GM18507 (cell line): Measurements from ENCODE around the gene PAN3.
"Not testable (repeated sequence)": the region's sequence is repeated elsewhere in the genome, so short reads cannot be mapped to it uniquely, and the experiment has no call there.

Experiments
- DNase-seq: peaks from one replicate; pipeline ENCODE4 v3.0.0; 2011; ENCODE audit warnings: low read depth; ENCODE audit not compliant: insufficient read length; ENCODE audit errors: extremely low spot score
- FAIRE-seq: peaks from 2 replicates; lab custom pipeline; 2011; peaks lifted over from hg19 to GRCh38; lab: Jason Lieb, UNC

The PAN3 gene

GRCh38 chr13:28129911-28130693 is 8.2 kb upstream of the PAN3 start:
- DNase-seq = no peak
- FAIRE-seq = no peak

GRCh38 chr13:28131646-28132045 is 6.7 kb upstream of the PAN3 start:
- FAIRE-seq (no peak), DNase-seq (no peak)

- peak; percentile 64 for FAIRE-seq
- no peak for DNase-seq
Observed at GRCh38 chr13:28136916-28137315, 1.4 kb upstream of the PAN3 start.

- DNase-seq (no peak), FAIRE-seq (no peak)
Observed at GRCh38 chr13:28137596-28137995, 749 bp upstream of the PAN3 start.

DNA sequence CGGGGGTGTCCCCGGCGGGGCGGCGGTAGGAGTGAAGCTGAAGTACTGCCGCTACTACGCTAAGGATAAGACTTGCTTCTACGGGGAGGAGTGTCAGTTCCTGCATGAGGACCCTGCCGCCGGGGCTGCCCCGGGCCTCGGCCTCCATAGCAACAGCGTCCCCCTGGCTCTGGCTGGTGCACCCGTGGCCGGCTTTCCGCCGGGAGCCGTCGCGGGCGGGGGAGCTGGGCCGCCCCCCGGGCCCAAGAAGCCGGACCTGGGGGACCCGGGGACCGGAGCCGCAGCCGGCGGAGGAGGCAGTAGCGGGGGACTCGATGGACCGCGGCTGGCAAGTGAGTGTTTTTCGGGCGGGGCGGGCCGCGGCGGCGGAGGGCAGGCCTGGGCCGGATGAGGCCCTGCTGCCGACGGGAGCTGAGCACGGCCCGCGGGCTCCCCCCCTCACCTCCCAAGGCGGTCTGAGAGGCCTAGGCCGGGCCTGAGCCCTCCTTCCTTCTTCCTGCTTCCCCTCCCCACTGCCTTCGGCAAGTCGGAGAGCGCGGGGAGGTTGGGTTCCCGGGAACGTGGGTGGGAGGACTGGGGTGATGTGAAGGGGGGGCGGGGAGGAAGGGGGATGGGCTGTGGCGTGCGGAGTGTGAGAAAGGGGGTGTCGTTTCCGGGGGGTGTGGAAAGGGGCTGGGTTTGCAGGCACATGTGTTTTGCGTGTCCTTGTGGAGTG is 568 bp downstream of the PAN3 start:
- peak; percentile 92 for FAIRE-seq
- DNase-seq = peak; percentile 64

DNA sequence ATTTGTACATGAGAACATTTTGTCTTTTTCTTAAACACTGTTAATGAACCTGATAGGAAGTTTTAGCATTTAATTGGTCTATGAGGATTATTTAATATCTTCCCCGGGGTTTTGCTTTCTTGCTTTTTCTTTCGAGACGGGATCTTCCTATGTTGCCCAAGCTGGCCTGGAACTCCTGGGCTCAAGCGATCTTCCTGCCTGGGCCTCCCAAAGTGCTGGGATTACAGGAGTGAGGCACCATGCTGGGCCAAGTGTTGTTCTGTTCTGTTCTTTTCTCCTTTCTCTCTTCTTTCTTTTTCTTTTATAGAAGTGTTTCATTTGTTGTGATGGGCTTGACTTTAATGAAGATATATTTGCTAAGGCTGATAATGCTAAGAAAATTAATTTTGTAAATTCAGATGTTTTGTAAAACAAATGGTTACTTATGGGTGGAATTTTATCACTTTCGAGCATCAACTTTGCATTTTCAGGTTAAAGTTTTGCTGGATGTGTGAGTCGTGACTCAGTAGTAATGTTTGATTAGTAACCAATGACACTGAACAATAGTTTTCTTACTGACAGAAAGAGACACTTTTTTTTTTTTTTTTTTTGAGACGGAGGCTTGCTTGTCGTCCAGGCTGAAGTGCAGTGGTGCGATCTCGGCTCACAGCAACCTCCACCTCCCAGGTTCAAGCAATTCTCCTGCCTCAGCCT is 2.2 kb downstream of the PAN3 start:
- DNase-seq (no peak), FAIRE-seq (no peak)

DNA sequence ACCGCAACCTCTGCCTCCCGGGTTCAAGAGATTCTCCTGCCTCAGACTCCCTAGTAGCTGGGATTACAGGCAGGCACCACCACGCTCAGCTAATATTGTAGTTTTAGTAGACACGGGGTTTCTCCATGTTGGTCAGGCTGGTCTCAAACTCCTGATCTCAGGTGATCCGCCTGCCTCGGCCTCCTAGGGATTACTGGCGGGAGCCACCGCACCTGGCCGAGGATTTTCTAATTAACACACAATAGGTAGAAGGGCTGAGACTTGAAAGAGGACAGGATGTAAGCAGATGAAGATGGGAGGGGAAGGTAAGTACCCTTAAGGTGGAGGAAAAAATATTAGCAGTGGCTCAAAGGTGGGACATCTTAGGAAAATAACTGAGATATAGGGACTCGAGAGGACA is 3.2 kb downstream of the PAN3 start:
- DNase-seq, FAIRE-seq: not testable (repeated sequence)

- FAIRE-seq (no peak), DNase-seq (no peak)
Observed at GRCh38 chr13:28145049-28145448, 6.7 kb downstream of the PAN3 start.

GRCh38 chr13:28147495-28147894 is 9.2 kb downstream of the PAN3 start:
- no peak for FAIRE-seq

GRCh38 chr13:28159057-28159456 is 20.7 kb downstream of the PAN3 start:
- FAIRE-seq (no peak), DNase-seq (no peak)

More at GRCh38 chr13:28147495-28147894, 9.2 kb downstream of the PAN3 start:
- DNase-seq = no peak

GRCh38 chr13:28161370-28161769 is 23.0 kb downstream of the PAN3 start:
- FAIRE-seq = peak; percentile 26
- DNase-seq = no peak

GRCh38 chr13:28163587-28163986 is 25.2 kb downstream of the PAN3 start:
- no peak for FAIRE-seq
- DNase-seq = no peak

DNA sequence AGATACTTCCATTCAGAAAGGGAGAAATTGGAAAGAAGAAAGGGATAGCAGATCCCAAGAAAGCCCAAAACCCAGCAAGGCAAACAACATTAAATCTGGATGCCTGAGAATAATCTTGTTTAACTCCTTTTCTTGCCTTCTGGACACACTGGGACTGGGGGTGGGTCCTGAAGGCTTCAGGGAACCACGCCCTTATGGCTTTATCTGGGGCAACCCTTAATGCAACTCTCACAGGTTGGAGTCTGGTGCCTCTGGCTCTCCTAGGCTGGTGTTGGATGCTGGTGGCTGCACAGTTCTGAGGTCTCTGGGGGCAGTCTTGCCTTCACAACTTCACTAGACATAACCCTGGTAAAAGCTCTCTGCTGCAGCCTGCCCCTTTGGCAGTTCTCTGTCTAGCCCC is 27.9 kb downstream of the PAN3 start:
- no peak for DNase-seq
- FAIRE-seq = no peak

DNA sequence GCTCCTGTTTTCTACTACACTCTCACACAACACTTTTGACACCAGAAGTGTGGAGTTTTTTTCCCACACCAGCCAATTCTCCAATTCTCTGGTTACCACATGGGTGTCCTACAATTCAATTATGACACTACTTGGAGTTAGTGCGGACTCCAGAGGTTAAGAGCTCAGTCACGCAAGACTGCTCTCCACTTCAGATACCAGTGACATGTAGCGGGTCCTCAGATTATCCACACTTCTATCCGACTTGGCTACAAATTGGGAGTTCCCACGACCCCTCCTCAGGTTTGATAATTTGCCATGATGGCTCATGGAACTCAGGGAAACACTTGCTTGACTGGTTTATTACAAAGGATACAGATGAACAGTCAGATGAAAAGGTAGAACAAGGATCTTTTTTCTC is 32.9 kb downstream of the PAN3 start:
- no peak for FAIRE-seq
- no peak for DNase-seq

- DNase-seq (no peak), FAIRE-seq (peak; percentile 9)
Observed at GRCh38 chr13:28172947-28173346, 34.6 kb downstream of the PAN3 start.

GRCh38 chr13:28173793-28174192 is 35.4 kb downstream of the PAN3 start:
- DNase-seq (no peak), FAIRE-seq (no peak)

DNA sequence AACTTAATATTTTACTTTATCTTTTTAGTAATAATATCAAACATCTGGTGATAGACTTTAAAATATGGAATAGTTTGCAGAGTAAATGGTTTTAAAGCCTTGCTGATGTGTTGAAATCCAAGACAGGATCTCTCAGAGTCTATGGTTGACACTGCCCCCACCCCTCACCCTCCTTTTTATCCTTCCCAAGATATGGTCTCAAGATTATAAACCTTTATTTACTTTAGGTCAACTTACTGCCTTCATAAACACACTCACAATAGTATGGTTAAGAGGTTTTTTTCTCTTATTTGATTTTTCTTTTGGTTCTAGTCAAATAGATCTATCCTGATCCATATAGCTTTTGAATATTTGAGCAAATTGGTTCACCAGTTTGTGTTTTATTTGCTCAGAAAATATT is 39.0 kb downstream of the PAN3 start:
- FAIRE-seq (no peak), DNase-seq (no peak)

- DNase-seq = no peak
- no peak for FAIRE-seq
Observed at GRCh38 chr13:28177877-28178276, 39.5 kb downstream of the PAN3 start.

- no peak for DNase-seq
- FAIRE-seq = no peak
Observed at GRCh38 chr13:28179974-28180373, 41.6 kb downstream of the PAN3 start.

DNA sequence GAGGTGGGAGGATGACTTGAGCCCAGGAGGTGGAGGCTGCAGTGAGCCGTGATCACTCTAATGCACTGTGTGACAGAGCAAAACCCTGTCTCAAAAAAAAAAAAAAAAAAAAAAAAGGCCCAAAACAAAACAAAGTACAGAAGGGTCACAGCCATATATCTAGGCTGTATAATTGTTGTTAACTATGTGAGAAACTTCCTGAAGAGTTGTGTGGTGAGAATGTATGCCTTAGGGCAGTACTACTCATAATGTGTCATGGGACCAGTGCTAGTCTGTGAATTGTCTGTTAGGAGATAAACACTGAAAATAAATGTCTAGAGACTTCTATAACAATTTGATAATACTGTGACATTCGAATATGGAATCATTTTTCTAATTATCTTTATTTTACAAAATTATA is 43.1 kb downstream of the PAN3 start:
- FAIRE-seq = no peak

More for the DNA sequence above, 43.1 kb downstream of the PAN3 start:
- DNase-seq = no peak
